G401 (cell line): ENCODE data around the gene ABHD2. TPM values are rescaled to one million over a fixed set of nuclear protein-coding genes. Genes with fewer than 3 reads are reported as not detected.
"Not testable (repeated sequence)": the region's sequence is repeated elsewhere in the genome, so short reads cannot be mapped to it uniquely, and the experiment has no call there.

ENCODE experiments used
- DNase-seq: peaks from one replicate; pipeline ENCODE4 v3.0.0-alpha.2; 2015; ENCODE audit warnings: low spot score
- in situ Hi-C: cut with HindIII; loops from 2 replicates; pipeline ENCODE4 v1.10.0; 2016; ENCODE audit warnings: low sequenced_read_pairs, mixed read lengths
- total RNA-seq: library from RNA; depleted of rRNA; stranded (reverse); fragments of >200 nt; shearing (Covaris generic); gene quantifications from 2 replicates; pipeline ENCODE4 v1.2.3, GENCODE V29; 2014

The ABHD2 gene
- total RNA-seq, 1 experiment from 2014 or later, result 12.4 TPM

DNA sequence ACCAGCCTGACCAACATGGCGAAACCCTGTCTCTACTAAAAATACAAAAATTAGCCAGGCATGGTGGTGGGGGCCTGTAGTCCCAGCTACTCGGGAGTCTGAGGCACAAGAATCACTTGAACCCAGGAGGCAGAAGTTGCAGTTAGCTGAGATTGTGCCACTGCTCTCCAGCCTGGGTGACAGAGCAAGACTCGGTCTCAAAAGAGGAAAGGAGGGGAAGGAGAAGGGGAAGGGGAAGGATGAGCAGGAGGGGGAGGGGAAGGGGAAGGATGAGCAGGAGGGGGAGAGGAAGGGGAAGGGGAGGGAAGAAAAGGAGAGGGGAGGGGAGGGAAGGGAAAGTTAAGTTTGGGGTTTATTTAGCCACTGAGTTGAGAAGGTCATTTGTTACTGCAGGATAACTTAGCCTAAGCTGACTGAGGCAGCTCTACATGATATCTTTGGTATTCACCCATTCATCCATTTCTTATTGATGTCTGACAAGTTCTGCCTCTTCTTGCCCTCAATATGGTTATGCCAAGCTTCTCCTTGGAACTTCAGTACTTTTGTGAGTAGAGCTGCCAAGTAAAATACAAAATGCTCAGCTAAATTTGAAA, 15.9 kb upstream of the ABHD2 start:
- in situ Hi-C loops, result no loop called here

DNA sequence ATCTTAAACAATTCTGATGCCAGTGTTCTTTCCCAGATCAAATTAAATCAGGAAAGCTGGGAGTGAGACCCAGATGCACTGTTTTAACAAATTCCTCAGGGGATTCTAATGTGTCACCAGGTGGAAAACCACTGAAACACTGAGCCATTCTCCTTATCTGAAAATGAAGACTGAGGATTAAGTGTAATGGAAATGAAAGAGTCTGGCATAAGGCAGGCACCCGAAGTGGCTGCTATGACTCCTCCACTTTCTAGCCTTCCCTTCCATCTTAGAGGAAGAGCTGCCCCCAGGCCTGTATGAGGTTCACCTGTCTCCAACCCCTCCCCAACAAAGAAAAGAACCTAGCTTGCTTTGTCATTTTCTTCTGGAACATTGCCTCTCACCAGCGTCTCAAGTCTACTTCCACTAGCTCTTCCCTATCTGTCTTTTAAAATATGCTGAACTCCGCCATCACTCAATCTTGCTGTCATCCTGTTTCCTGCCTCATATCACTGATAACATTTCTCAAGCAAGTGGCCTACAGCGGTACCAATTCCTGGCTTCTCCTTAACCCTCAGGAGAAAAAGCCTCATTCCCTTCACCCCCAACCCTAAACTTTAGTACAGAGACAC, 13.7 kb upstream of the ABHD2 start:
- in situ Hi-C loops, result no loop called here
- no peak for DNase-seq

More for the DNA sequence above, 15.9 kb upstream of the ABHD2 start:
- no peak for DNase-seq

DNA sequence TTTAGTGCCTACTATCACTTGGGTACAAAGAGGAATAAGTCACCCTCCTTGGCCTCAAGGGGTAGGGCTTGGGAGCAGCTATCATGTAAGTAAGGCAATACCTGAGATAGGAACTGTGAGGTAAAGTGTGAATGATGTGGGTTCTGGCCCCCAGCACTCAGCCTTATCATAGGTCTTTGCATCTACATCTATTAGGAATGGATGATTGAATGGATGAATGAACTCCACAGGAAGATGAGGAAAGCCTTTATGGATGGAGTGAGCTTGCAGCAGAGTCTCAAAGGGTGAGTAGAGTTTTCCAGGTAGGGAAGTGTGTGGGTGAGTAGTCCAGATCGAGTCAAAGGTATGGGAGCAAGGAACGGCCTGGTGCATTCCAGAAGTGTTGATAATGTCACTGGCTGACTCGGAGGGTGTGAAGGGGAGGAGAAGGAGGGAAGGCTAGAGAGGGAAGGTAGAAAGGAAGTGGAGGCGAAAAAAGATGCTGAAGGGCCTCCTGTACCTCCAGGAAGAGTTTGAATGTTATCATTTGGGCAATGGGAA, 13.1 kb upstream of the ABHD2 start:
- in situ Hi-C loops, result no loop called here
- DNase-seq, result no peak

DNA sequence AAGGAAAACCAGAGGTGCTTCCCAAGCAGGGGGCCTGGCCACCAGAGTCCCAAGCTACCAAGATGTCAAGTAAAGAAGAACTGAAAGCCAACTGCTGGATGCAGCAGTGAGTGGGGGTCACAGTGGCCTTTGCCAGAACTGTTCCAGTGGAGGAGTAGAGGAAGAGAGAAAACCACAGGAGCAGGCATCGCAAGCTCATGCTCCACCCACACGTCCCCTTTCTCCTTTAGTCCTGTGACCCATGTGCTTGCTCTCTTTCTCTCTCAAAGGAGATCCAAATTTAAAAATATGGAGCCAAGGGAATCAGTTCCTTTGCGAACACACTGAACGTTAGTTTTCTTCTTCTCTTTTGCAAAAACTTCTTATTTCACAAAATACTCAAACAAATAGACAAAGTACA, 12.4 kb upstream of the ABHD2 start:
- in situ Hi-C loops, result no loop called here
- no peak for DNase-seq

DNA sequence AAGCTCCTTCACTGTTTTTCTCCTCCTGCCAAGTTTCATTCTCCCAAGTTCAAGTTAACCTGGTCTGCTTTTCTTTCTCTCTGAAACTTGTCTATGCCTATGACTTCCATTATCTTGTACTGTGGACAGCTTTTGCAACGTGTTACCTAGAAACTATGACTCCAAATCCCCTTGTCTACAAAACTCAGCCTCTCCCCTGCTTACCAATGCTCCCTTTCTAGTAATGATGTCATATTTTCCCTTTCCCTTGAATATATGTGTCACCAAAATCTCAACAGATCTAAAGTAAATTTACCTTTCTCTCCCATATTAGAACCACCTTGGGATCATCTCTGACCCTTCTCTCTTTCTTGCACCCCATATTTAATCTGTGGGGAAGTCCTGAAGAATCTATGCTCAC, 10.5 kb upstream of the ABHD2 start:
- in situ Hi-C loops, result no loop called here

DNA sequence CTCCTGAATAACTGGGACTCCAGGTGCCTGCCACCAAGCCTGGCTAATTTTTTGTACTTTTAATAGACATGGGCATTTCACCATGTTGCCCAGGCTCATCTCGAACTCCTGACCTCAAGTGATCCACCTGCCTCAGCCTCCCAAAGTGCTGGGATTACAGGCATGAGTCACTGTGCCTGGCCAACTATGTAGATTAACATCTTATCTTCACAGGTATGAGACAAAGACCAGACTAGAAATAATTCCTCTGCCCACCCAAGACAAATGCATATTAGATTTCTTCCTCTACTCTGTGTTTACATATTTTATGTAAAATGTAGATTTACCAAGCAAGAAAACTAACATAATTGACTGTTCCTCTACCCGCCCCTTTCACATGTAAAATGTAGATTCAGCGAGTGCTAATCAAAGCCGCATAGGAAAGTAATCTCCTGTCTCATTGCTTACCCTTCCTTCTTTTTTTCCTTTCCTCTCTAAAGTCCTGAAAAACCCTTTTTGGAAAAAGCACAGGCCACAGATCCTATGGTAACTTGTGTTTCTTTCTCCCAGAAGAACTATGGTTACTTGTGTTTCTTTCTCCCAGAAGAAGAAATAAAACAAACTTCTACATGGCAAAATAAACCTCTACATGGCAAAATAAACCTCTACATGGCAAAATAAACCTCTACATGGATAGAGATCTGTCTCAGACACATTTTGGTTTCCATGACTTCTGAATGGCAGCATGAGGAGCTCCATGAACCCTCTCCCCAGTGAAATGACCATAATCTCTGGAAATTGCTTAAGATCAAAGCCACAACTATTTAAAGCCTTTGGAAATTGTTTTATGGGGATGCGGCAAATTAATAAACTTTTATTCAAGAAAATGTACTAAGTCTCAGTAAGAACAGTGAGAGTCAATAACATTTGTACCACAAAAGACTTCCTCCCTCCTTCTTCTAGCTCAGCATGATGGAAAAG, 9.1 kb upstream of the ABHD2 start:
- in situ Hi-C loops, result no loop called here
- no peak for DNase-seq

More for the DNA sequence above, 10.5 kb upstream of the ABHD2 start:
- DNase-seq, result no peak

DNA sequence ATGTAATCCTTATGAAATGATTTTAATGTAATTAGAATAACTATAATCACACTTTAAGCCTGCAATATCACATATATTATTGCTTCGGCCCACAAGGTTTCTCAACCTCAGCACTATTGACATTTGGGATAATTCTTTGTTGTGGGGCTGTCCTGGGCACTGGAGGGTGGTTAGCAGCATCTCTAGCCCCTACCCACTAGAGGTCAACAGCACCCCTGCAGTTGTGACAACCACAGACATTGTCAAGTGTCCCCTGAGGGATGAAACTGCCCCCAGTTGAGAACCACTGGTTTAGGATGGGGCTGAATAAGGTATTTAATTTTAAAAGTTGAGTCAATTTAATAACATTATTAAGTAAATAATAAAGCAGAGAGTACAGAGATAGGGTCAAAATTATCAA, 6.4 kb upstream of the ABHD2 start:
- in situ Hi-C loops, result no loop called here
- DNase-seq, result no peak

DNA sequence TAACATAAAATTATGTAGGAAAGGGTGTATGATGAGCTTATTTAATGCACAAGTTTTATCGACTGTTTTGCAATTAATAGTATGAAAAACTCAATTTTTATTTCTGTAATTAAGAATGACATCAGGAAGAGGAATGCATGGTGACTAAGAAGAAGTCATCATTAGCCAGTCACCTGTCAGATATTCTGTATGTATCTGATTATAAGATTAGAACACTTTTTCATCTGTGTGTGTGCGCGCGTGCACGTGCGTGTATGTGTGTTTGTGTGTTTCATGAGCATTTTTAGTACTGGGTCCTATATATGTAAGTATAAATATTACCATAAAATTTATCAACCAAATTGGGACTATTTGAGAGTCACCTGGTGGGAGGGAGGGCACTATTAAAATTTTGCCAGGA, 5.0 kb upstream of the ABHD2 start:
- in situ Hi-C loops, result no loop called here
- no peak for DNase-seq

DNA sequence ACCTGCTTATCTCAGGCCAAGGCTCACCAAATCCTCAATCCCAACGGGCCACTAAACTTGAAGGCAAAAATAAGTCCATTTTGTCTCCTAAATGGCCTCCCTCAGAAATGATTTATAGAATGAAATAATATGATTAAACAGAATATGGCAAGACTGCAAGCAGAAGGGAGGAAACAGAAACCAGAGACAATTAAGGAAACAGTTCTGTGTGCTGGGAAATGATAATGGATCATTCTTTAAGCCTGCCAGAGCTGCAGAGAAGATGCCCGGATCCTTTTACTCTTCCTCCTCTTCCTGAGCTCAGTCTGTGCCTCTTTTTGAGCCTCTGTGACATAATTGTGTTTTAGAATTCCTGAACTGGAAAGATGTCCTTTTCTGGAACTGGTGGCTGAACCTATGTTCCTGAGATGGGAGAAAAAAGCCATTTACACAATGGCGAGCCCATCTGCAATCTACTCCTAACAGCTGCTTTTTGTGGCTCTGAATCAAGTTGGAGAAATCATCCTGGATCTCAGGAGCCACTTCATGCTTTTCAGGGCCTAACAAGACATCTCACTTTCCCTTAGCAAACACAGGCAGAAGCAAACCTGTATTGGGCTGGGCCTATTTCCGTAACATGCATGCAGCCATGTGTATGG, 2.8 kb upstream of the ABHD2 start:
- DNase-seq, result no peak
- in situ Hi-C loops, result no loop called here

DNA sequence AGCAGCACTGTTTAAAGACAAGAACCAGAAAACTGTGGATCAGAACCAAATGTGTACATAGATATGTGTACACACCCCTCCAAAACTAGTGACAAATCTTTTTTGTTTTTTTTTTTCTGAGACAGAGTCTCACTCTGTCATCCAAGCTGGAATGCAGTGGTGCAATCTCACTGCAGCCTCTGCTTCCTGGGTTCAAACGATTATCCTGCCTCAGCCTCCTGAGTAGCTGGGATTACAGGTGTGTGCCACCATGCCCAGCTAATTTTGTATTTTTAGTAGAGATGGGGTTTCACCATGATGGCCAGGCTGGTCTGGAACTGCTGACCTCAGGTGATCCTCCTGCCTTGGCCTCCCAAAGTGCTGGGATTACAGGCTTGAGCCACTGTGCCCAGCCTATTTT, 2.3 kb upstream of the ABHD2 start:
- DNase-seq, in situ Hi-C loops: not testable (repeated sequence)

DNA sequence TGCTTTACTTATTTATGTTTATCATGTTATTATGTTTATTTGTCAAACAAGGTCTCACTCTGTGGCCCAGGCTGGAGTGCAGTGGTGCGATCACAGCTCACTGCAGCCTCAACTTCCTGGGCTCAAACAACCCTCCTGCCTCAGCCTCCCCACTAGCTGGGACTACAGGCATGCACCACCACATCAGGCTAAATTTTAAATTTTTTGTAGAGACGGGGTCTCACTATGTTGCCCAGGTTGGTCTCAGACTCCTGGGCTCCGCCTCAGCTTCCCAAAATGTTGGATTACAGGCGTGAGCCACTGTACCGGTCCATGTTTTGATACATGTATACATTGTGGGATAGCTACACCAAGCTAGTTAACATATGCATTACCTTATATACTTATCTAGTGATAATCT, 1.9 kb upstream of the ABHD2 start:
- DNase-seq, in situ Hi-C loops: not testable (repeated sequence)

DNA sequence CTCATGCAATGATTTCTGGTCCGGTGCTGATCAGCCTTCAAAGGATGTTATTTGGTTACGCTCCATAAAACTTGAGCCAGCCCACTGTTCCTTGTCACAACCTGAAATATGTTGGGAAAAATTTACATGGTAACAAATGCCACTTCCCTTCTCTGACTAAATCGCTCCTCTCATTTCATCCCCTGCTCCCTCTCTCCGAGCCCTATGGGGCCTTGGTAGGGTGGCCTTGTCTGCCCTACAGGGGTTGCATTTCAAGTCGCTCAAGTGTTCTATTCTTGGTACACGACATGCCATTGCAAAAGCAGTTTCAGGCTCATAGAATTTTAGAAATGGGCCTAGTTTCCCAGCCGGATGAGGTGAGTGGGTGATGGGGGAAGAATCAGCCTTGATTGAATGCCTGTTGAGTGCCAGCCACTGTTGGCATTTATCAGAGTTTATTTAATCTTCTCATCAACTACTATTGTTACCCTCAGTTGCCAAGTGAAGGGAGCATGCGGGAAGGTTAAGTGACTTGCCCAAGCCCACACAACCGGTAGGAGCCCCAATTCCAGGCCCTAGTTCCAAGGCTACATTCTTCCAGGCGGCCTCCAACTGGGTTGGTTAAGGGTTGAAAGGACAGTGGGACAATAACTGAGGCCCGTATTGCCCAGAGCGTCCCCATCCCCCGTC, 961 bp upstream of the ABHD2 start:
- in situ Hi-C loops, result no loop called here

DNA sequence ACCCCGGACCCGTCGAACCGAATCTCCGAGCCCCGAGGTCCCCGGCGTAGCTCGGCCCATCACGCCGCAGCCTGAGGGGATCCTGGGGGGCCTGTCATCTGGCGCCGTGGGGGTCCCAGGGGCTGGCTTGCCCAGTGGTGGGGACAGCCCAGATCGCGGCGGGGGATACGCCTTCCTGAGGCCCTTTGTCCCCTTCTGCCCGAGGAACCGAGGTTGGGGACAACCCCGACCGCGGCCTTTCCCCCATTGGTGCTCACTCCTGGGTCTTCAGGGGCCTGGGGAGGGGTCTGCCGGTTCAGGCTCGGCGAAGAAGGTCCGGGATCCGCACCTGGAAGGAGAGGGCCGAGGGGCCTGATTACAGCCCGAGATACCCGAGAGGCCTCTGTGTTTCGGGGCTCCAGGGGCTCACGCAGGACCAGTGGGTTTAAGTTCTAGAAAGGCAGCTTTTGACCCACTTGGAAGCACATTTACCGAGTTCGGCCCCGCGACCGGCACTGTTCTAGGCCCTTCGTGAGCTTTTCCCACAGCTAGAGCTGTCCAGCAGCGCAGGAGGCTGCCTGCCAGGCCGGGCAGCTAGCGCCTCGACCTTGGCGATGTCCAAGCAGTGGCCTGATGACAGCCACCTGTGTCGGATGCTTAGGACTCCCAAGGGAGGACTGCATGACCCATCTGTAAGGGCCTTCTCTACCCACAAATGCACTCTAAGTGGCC, 504 bp downstream of the ABHD2 start:
- DNase-seq, result peak; percentile 50
- in situ Hi-C loops, result no loop called here

More for the DNA sequence above, 961 bp upstream of the ABHD2 start:
- no peak for DNase-seq

DNA sequence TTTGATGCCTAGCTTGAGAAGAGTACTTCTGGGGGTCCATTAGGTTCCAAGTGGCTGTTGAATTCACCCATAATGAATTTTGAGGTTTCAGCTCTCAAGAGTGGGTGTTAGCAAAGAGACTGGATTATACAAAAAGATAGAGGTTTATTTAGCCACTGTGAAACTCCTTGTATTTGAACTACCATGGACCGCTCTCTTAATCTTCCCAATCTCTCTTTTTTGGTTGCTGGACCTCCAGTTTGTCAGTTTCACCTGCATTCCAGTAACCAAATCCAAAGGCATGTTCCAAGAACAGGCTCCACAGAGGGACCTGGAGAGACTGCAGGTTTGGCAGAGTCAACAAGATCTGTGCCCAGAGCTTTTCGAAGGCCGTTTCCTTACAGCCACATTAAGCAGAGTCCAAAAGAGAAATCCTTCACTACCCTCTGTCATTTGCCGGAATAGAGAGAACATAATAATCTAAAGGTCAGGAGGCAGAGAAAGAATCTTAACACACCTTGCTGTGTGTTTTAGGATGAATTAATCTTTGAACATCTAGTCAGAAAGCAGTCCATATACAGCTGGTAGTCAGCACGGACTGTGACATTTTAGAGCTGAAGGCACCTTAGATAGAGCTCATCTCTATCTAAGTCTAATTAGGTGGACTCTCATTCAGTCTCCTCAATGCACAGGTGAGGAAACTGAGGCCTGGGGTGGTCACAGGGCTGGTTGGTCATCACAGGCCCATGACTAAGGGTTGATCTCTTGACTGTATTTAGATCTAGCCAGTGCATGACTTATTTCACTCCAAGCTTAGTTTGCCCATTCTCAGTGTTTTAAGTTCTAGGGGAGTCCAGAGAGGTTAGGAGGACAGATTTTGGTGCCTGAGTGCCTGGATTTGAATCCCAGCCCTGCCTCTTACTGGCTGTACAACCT, 1.3 kb downstream of the ABHD2 start:
- in situ Hi-C loops, result no loop called here
- DNase-seq, result peak; percentile 88

DNA sequence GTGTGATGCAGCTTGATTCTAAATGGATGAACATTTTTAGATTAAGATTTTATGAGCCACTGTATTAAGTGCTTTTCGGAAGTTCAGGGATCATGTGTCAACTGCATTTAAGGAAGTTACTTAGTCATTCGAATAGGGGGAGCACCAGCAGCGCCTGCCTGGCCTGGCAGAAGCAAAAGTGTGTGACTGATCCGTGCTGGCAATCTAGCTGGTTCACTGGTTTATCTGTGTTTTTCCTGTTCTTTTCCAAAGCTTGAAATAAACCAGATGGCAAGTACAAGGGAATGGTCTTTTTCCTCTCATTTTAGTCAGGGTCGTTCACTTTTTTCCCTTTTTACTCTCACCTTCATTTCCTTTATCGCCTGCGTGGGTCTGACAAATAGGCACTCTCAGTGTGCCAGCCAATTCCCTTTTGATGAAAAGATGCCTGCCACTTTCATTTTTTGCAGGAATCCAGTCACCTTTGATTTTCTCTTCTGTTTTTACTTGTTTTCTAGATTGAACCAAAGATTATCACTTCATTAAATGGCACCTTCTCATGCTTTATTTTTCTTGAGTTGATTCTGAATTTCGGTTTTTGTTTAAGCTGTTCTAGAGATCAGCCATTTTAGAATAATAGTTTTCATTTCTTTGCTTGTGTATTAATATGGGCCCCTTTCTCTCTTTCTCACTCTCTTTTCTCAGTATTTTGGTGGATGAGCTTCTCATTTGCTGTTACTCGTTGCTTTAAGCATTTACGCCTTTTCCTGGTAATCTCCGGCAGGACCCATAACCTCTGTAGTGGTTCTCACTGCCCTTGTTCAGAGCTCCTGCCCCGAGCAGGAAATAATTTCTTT, 2.8 kb downstream of the ABHD2 start:
- DNase-seq, result peak; percentile 85
- in situ Hi-C loops, result no loop called here

DNA sequence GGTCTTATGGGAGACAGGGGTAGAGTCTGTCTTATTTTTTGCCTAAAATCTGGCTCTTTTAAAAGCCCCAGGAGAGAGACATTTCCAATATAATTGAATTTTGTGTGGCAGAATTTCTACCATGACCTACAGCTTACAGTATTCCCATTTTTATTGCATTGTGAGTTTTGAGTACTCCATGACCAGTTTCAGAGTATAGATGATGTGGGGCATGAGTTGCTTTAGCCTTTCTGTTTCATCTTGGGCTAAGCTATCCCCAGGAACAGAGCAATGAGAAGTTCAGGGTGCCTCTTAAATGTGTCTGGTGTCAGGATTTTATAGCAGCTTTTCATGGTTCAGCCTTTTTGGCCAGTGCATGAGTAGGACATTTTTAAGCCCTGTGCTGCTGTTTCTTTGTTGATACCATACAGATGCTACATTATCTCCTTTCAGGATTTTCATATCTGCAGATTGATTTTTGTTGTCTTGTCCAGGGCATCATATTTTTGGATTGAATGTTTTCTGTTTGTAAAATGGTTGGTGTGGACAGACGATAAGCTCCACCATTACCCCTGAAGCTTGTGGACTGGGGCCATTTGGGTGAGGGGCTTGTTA, 3.5 kb downstream of the ABHD2 start:
- peak; percentile 65 for DNase-seq
- in situ Hi-C loops, result no loop called here
